Large intestine (tissue), 3 donors: ENCODE results near the gene TGFBR3. TPM values are rescaled to one million over a fixed set of nuclear protein-coding genes. Genes with fewer than 3 reads are reported as not detected.

Experiments
- DNase-seq, 2 donors: peaks; one replicate each; pipeline versions ENCODE4 v3.0.0 to v3.0.0-alpha.2; 2013
- H3K27ac ChIP-seq: one replicate; pipeline ENCODE4 v1.5.1; 2013; ENCODE audit warnings: low read length
- H3K27me3 ChIP-seq: 2 replicates; pipeline ENCODE4 v1.6.1; 2013; ENCODE audit warnings: low read length; ENCODE audit not compliant: control insufficient read depth, insufficient read depth
- H3K36me3 ChIP-seq: 2 replicates; pipeline ENCODE4 v1.6.1; 2013; ENCODE audit warnings: low read length; ENCODE audit not compliant: control insufficient read depth, insufficient read depth
- H3K4me1 ChIP-seq: one replicate; pipeline ENCODE4 v1.6.1; 2013; ENCODE audit warnings: low read length; ENCODE audit not compliant: control insufficient read depth, insufficient read depth
- H3K4me3 ChIP-seq: one replicate; pipeline ENCODE4 v1.5.1; 2013; ENCODE audit warnings: low read length
- H3K9me3 ChIP-seq: one replicate; pipeline ENCODE4 v1.6.1; 2013; ENCODE audit warnings: mild to moderate bottlenecking, low read depth, low read length, moderate library complexity; ENCODE audit not compliant: control insufficient read depth
- WGBS: methylation state at CpG from one replicate; pipeline ENCODE4 v1.1.5; 2013; ENCODE audit warnings: low lambda C conversion rate; ENCODE audit not compliant: insufficient coverage; 5-methylcytosine and 5-hydroxymethylcytosine counted together
- polyA plus RNA-seq: library from polyadenylated mRNA; unstranded; fragments of 120-200 nt; gene quantifications from one replicate; pipeline ENCODE4 v1.2.1, GENCODE V29; 2013

Gene TGFBR3
- polyA plus RNA-seq, 1 donor = 13.7 TPM

GRCh38 chr1:91827459-91828321, 58.3 kb downstream of the TGFBR3 start:
- H3K4me1 ChIP-seq = peaks cover 23% of the 10 kb centered on the region
- no peaks in the 10 kb centered on the region for H3K27me3 ChIP-seq
- H3K36me3 ChIP-seq = no peaks in the 10 kb centered on the region
- H3K4me3 ChIP-seq = no peak overlapping the region
- 20% methylated on average over 3 of the region's 12 CpGs for WGBS
- H3K9me3 ChIP-seq = no peaks in the 10 kb centered on the region
- no peak overlapping the region for H3K27ac ChIP-seq
- peak; percentile 38 to 77 for DNase-seq

GRCh38 chr1:91827087-91827458, 58.9 kb downstream of the TGFBR3 start:
- Histone ChIP-seq H3K4me1 (peaks cover 23% of the 10 kb centered on the region), H3K27me3 (no peaks in the 10 kb centered on the region), H3K36me3 (no peaks in the 10 kb centered on the region), H3K9me3 (no peaks in the 10 kb centered on the region), H3K4me3 (no peak overlapping the region), H3K27ac (no peak overlapping the region)
- peak; percentile 63 to 70 for DNase-seq
- no CpG with 5 or more reads among the region's 9 CpGs for WGBS

GRCh38 chr1:91826649-91827048, 59.3 kb downstream of the TGFBR3 start:
- H3K36me3 ChIP-seq = no peaks in the 10 kb centered on the region
- no peak overlapping the region for H3K27ac ChIP-seq
- no CpG with 5 or more reads among the region's 5 CpGs for WGBS
- H3K4me1 ChIP-seq = peaks cover 23% of the 10 kb centered on the region
- DNase-seq = no peak
- no peaks in the 10 kb centered on the region for H3K27me3 ChIP-seq
- no peak overlapping the region for H3K4me3 ChIP-seq
- H3K9me3 ChIP-seq = no peaks in the 10 kb centered on the region

- H3K36me3 ChIP-seq = no peaks in the 10 kb centered on the region
- no peak overlapping the region for H3K27ac ChIP-seq
- peaks cover 23% of the 10 kb centered on the region for H3K4me1 ChIP-seq
- WGBS = no CpG with 5 or more reads among the region's 6 CpGs
- H3K4me3 ChIP-seq = no peak overlapping the region
- no peak for DNase-seq
- no peaks in the 10 kb centered on the region for H3K27me3 ChIP-seq
- no peaks in the 10 kb centered on the region for H3K9me3 ChIP-seq
Measured at GRCh38 chr1:91826248-91826647, 59.7 kb downstream of the TGFBR3 start.

- DNase-seq = no peak
- H3K9me3 ChIP-seq = no peaks in the 10 kb centered on the region
- no CpG with 5 or more reads among the region's 6 CpGs for WGBS
- no peaks in the 10 kb centered on the region for H3K27me3 ChIP-seq
- no peak overlapping the region for H3K4me3 ChIP-seq
- no peaks in the 10 kb centered on the region for H3K36me3 ChIP-seq
- H3K4me1 ChIP-seq = peaks cover 3% of the 10 kb centered on the region
- no peak overlapping the region for H3K27ac ChIP-seq
Measured at GRCh38 chr1:91821126-91821868, 64.7 kb downstream of the TGFBR3 start.

- no peak for DNase-seq
- no peaks in the 10 kb centered on the region for H3K27me3 ChIP-seq
- 50% methylated on average over 1 of the region's 11 CpGs for WGBS
- H3K4me1 ChIP-seq = peaks cover 7% of the 10 kb centered on the region
- no peak overlapping the region for H3K4me3 ChIP-seq
- no peak overlapping the region for H3K27ac ChIP-seq
- H3K9me3 ChIP-seq = no peaks in the 10 kb centered on the region
- H3K36me3 ChIP-seq = no peaks in the 10 kb centered on the region
Measured at GRCh38 chr1:91819038-91819788, 66.7 kb downstream of the TGFBR3 start.

GRCh38 chr1:91818713-91818975, 67.3 kb downstream of the TGFBR3 start:
- WGBS = no CpG with 5 or more reads among the region's 1 CpG
- DNase-seq = no peak
- Histone ChIP-seq H3K27ac (no peak overlapping the region), H3K4me3 (no peak overlapping the region), H3K4me1 (peaks cover 7% of the 10 kb centered on the region), H3K27me3 (no peaks in the 10 kb centered on the region), H3K36me3 (no peaks in the 10 kb centered on the region), H3K9me3 (no peaks in the 10 kb centered on the region)

GRCh38 chr1:91817211-91817905, 68.6 kb downstream of the TGFBR3 start:
- H3K4me1 ChIP-seq = peaks cover 7% of the 10 kb centered on the region
- no peak for DNase-seq
- no peaks in the 10 kb centered on the region for H3K9me3 ChIP-seq
- no peaks in the 10 kb centered on the region for H3K27me3 ChIP-seq
- no peak overlapping the region for H3K4me3 ChIP-seq
- no CpG with 5 or more reads among the region's 5 CpGs for WGBS
- no peak overlapping the region for H3K27ac ChIP-seq
- no peaks in the 10 kb centered on the region for H3K36me3 ChIP-seq

- 57% methylated on average over 1 of the region's 1 CpG for WGBS
- Histone ChIP-seq H3K4me1 (peaks cover 7% of the 10 kb centered on the region), H3K9me3 (no peaks in the 10 kb centered on the region), H3K4me3 (no peak overlapping the region), H3K36me3 (no peaks in the 10 kb centered on the region), H3K27ac (no peak overlapping the region), H3K27me3 (no peaks in the 10 kb centered on the region)
- no peak for DNase-seq
Measured at GRCh38 chr1:91816031-91816430, 69.9 kb downstream of the TGFBR3 start.

GRCh38 chr1:91814448-91814847, 71.5 kb downstream of the TGFBR3 start:
- no peaks in the 10 kb centered on the region for H3K36me3 ChIP-seq
- no peak for DNase-seq
- H3K27me3 ChIP-seq = no peaks in the 10 kb centered on the region
- H3K4me3 ChIP-seq = no peak overlapping the region
- H3K27ac ChIP-seq = no peak overlapping the region
- H3K4me1 ChIP-seq = peaks cover 7% of the 10 kb centered on the region
- WGBS = no CpG with 5 or more reads among the region's 4 CpGs
- no peaks in the 10 kb centered on the region for H3K9me3 ChIP-seq
